ENCODE measurements around the gene NKAIN2.

Gene NKAIN2

GRCh38 chr6:123806561-123806960, 2.9 kb downstream of the NKAIN2 start:
- no peak for DNase-seq (ENCODE audit: low read depth in 2 of 2, low spot score in 1 of 2)

DNA sequence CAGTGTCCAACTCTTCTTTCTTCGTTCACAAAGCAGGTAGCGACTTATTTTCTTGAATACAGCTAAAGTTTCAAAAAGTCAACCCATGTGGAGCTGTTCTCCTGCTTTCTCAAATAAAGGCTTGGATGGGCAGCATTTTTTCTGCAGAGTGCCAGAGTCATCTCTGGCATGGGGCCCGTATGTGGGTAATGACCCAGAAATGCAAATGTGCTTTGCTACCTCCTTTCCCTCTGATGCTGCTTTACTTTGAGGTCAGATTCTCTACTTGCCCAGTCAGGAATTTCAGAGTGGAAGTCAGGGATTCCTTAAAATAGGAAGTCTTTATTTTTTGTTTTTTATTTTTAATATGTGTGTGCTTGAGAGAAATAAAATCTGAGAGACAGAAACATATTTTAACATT, 4.9 kb downstream of the NKAIN2 start:
- no peak for DNase-seq (ENCODE audit: low read depth in 2 of 2, low spot score in 1 of 2)

DNA sequence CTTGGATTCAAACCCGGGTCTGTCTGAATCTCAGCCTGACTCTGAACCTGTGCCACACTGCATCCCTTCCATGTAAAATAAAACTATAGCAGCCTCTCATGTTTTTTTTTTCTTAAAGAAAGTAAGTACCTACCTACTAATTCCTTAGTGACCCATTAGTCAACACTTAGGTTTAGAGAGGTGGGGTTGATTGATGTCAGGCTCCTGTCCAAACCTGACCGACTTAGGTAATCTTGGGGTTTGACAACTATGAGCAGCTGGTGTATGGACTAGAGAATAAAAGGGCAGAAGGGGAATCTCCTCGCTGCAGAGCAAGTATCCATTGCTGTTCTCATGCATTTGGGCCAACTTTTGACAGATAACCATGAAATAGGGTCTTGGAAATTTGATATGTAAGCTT, 6.5 kb downstream of the NKAIN2 start:
- no peak for DNase-seq (ENCODE audit: low read depth in 2 of 2, low spot score in 1 of 2)

DNA sequence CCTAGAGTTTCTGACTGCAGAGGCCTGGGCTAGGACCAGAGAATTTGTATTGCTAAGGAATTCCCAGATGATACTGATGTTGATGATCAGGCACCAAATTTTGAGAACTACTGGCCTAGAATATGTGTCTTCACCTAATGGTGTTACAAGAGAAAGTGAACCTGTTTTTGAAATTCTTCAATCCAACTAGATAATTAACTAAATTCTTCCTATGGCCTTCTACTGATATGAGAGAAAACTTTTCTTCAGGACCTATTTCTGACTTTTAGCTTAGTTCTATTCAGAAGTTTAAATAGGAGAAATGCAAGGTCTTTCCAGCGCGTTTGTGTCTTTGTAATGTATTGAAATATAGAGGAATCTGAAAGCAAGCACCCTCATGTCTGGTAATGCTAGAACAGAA, 7.3 kb downstream of the NKAIN2 start:
- no peak for DNase-seq (ENCODE audit: low read depth in 2 of 2, low spot score in 1 of 2)

DNA sequence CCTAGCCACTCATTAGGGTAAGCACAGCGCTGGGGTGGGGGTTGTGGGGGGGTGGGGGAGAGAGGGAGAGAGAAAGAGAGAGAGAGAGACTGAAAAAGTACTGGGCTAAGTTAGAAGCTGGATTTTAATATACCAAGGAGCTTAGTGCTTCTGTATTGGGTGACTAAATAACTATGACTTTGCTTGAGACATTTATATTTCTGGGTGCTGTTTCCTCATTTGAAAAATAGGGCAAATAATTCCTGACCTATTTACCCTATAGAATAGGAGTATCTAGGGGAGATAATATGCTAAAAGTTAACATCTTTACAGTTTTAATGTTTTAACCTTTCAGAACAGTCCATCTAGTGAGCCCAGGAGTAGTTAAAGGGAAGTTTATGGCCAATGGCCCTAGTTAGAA, 7.7 kb downstream of the NKAIN2 start:
- DNase-seq (ENCODE audit: low read depth in 2 of 2, low spot score in 1 of 2), result no peak

DNA sequence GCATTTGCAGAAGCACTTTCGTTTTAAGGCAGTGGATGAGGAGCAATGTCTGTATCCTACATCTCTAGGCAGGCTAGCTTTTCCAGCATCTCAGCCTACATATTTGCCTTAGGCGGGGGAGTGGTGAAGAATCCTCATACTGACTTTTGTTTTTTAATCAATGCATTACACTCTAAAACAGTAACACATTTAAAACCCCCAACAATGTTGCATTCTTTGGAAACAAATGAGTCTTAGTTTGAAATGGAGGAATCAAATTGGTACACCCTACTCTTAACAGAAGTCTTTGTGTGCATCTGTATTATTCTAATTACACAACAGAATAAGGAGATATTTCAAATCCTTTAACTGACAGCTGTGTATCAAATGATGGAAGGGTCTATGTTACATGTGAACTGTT, 9.0 kb downstream of the NKAIN2 start:
- DNase-seq (ENCODE audit: low read depth in 2 of 2, low spot score in 1 of 2), result no peak

DNA sequence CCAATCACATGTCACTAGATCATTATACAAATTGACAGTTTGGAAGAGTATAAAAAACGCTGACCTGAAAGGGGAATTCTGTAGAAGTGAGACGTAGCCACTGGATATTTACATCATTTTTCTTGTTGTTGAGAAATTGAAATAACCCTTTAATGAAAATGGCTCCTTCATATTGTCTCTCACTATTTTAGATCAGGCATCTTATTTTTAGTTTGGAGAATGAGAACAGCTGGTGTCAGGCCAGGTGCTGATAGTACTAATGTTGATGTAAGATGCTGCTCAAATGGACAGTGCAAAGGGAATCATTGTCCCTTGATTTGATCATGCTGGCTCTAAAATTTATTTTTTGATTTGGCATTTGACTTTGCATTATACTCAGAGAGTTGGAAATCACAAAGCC, 17.4 kb downstream of the NKAIN2 start:
- DNase-seq (ENCODE audit: low read depth in 2 of 2, low spot score in 1 of 2), result no peak

DNA sequence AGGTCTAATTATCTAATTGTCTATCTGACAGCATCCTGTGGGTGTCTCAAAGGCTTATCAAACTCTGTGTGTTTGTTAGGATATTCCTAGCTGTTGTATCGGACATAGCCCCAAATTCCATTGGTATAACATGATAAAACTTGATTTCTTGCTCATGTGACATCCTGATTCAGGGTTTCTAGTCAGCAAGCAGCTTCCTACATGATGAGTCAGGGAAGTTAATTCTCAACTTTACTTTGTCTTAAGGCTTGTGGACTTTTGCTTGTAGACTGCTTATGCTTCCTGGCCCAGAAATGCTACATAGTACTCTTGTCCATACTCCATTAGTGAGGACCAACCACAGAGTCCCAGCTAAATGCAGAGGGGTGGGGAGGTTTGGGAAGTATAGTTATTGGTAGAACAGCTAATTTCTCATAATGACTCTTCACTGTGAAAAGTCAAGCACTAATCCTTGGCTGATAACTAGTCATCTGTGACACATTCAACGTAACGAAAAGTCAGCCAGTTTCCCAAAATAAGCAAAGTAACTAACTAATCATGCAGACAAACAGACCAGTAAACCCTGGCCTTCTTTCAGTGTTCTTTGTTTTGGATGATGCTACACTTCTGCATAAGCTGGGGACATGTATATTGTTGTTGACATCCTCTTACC, 25.8 kb downstream of the NKAIN2 start:
- DNase-seq (ENCODE audit: low read depth in 2 of 2, low spot score in 1 of 2), result no peak

DNA sequence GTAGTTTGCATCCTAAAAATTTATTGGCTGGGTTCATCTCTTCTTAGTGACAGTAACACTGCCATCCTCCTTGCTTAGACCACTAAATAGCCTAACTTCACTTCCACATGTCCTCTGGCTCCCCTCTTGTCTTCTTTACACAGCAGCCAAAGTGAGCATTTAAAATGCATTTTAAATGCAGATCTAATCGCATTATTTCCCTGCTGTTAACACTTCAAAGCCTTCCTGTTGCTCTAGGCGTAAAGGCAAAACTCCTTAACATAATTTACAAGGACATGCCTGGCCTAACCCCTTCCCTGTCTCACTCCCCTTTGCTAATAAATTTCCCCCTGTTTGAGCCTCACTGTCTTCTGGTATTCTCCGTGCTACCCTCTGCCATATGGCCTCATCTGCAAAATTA, 26.5 kb downstream of the NKAIN2 start:
- DNase-seq (ENCODE audit: low read depth in 2 of 2, low spot score in 1 of 2), result no peak

DNA sequence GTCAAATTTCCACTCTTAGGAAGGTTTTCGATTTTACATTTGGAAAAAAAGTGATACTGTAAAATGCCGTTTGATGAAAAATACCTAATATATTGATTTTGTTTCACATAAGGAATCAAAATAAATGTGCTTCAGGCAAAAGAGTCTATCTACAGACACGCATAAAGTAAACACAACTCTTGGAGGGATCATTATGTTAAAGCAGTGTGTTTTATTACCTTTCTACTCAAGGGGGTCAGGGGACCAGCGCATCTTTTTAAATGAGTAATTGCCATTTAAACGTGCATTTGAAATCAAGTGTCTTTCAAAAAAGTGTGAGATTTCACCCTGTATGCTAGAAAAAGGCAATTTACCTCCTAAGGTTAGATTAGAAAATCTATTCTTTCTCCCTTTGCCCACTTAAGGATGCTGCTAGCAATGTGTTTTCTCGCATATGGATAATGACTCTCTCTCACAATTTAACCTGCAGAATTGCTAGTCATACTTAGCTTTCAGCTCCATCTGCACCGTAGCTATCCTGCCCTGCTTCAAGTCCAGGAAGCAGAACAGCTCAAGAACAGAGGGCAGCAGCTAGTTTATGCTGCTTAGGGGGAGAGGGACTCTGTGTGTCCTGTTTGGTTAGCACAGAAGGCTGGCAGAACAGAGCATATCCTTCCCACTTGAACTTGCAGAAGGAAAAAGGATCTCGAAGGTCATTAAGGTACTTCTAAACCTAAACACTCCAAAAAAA, 35.0 kb downstream of the NKAIN2 start:
- DNase-seq (ENCODE audit: low read depth in 2 of 2, low spot score in 1 of 2), result no peak

- no peak for DNase-seq (ENCODE audit: low read depth in 2 of 2, low spot score in 1 of 2)
Measured at GRCh38 chr6:123841067-123841896, 37.6 kb downstream of the NKAIN2 start.

GRCh38 chr6:123844011-123844410, 40.3 kb downstream of the NKAIN2 start:
- no peak for DNase-seq (ENCODE audit: low read depth in 2 of 2, low spot score in 1 of 2)

GRCh38 chr6:123848347-123848746, 44.7 kb downstream of the NKAIN2 start:
- DNase-seq (ENCODE audit: low read depth in 2 of 2, low spot score in 1 of 2), result no peak

- no peak for DNase-seq (ENCODE audit: low read depth in 2 of 2, low spot score in 1 of 2)
Measured at GRCh38 chr6:123849406-123849805, 45.7 kb downstream of the NKAIN2 start.

DNA sequence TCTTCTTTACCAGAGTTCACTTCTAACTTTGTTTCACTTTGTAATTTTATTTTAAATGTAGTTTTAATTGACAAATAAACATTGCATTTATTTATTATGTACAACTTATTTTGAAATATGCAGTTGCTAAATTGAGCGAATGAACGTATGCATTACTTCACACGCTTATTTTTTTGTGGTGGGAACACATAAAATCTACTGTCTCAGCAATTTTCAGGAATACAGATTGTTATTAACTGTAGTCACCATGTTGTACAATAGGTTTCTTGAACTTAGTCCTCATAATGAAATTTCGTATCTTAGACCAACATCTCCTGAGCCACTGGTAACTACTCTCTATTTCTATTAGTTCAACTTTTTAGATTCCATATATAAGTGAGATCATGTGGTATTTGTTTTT, 46.9 kb downstream of the NKAIN2 start:
- DNase-seq (ENCODE audit: low read depth in 2 of 2, low spot score in 1 of 2), result no peak

DNA sequence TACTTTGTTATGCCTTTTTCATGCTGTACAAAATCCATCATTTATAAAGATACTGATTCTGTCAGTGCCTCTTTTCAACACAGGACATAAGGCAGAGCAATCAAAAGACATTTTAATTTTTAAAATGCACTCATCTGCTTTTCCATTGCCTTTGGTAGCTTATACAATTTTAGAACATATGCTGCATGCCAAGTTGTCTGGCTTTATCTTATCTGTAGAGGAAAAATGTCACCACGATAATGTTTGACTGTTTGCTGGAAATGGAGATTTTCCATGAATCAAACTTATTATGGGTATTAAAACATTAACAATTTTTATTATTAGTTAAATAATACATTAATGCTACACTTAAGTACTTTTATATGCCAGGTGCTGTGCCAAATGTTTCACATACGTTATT, 50.5 kb downstream of the NKAIN2 start:
- no peak for DNase-seq (ENCODE audit: low read depth in 2 of 2, low spot score in 1 of 2)

GRCh38 chr6:123855506-123855905, 51.8 kb downstream of the NKAIN2 start:
- no peak for DNase-seq (ENCODE audit: low read depth in 2 of 2, low spot score in 1 of 2)

- DNase-seq (ENCODE audit: low read depth in 2 of 2, low spot score in 1 of 2), result no peak
Measured at GRCh38 chr6:123859291-123859690, 55.6 kb downstream of the NKAIN2 start.

DNA sequence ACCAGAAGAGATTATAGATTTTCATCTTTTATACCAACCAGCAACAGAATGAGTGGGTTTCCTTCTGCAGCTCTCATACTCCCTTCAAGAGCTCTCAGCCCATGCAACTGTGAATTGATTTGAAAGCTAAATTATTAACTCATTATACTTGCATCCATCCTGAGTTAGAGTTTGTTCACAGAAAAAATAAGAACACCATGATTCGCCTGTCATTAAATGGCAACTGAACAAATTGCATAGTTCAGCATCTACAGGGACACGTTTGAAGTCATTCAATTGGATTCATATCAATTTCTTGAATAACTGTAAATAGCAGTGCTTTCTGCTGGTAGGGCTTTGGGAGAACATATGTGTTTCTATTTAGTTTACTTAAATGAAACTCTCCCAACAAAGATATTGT, 65.7 kb downstream of the NKAIN2 start:
- no peak for DNase-seq (ENCODE audit: low read depth in 2 of 2, low spot score in 1 of 2)

- DNase-seq (ENCODE audit: low read depth in 2 of 2, low spot score in 1 of 2), result no peak
Measured at GRCh38 chr6:123873974-123874373, 70.3 kb downstream of the NKAIN2 start.

DNA sequence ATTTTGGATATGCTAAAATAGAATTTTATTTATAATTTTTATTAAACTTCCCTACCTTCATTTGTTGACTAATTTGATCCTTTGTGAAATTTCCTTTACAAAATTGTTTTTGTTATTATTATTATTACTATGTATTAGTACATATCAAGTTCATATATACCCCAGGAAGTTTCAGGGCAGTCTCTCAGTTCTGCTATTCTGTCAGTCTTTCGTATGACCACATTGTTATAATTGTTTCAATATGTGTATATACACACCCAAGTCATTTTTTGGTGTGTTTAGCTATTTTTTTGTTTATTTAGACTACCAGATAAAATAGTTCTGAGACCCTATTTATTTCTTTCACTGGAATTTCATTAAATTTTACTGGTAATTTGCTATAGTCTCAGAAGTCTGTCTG, 72.1 kb downstream of the NKAIN2 start:
- DNase-seq (ENCODE audit: low read depth in 2 of 2, low spot score in 1 of 2), result no peak

DNA sequence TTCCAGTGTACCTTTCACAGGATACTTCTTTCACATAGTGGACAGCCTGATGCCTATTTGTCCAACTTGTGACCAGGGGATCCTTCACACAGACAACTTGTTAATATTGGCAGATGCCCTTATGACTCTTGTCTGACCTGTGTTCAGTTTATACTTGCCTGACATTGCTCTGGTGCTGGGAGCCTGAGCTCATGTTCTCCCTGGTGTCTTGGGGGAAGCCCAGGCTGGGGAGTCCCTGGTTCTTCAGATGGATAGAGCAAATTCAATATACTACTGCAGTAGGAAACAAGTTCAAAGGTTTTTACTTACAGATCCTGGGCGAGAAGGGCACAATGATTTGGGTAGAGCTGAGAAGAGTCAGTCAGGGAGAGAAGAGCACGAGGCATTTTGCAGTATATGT, 76.1 kb downstream of the NKAIN2 start:
- no peak for DNase-seq (ENCODE audit: low read depth in 2 of 2, low spot score in 1 of 2)
